HK-2 (cell line): ENCODE results near the gene ABHD3.
"Not testable (repeated sequence)": the region's sequence is repeated elsewhere in the genome, so short reads cannot be mapped to it uniquely, and the experiment has no call there.

ENCODE experiments used
- DNase-seq: peaks from one replicate; pipeline ENCODE4 v3.0.0-alpha.2; 2018; ENCODE audit not compliant: unreplicated experiment

The ABHD3 gene

DNA sequence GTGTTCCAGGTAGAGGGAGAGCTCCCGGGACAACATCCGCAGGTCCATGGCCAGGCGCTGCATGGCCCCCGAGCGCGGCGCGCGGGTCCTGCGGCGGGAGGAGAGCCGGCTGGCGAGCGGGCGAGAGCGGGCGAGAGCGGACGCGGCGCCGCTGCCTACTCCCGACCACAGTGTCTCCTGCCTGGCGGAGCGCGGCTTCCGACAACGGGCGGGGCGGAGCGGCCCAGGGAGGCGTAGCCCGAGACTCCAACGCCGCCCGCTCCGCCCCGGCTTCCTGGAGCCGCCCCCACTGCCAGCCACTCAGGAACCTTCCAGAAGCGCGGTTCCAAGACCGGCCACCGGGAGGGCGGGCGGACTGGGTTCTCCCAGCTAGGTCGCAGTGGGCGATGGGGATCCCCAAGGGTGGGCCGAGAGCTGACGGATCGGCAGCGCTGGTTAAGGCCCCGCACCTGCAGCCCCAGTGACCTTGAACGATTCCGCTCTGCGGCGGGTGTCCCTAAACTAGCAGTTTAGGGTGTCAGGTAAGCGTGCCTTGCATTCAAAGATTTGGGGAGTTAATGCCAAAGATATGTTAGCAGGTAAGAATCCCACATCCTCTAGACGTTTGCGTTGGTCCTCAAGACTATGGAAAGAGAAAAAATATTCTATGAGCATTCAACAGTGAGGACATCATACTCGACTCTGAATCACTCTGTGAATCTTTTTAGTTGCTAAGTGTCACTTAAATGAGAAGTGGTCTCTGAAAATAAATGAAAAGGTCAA, at the start of gene ABHD3:
Gene ABHD3, minus strand, starts transcription at position 172 of the 762 bp plus-strand sequence. Its CDS starts 109 bp downstream, at position 63.
- peak; percentile 84 for DNase-seq

- DNase-seq = no peak
These were observed 43.5 kb upstream of the ABHD3 start for GRCh38 chr18:21747764-21748693.

- no peak for DNase-seq
These were observed 42.7 kb upstream of the ABHD3 start for GRCh38 chr18:21747268-21747667.

- no peak for DNase-seq
These were observed 40.7 kb upstream of the ABHD3 start for GRCh38 chr18:21745231-21745630.

DNA sequence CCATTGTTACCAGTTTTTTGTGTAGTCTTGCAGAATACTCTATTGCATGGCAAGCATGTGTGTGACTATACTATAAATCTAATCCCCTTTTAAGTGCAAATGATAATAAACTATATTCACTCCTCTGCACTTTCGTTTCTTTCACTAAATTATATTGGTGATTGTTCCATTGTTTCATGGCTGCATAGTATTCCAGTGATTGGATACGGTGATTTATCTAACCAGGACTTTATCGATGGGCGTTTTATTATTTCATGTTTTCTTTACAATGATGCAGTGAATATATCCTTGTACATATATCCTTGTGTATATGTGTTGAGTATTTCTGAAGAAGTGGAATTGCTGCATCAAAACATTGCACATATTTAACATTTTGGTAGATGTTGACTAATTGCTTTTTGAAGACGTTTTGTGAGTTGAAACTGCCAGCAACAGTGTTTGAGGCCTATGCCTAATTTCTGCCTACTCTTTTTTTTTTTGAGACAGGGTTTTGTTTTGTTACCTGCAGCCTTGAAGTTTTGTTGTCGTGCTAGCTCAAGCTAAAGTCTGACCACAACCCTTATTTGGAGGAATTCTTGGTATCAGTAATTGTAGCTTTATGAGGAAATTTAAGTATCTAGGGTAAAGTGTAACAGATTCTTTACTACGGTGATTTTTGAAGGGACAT, 38.7 kb upstream of the ABHD3 start:
- no peak for DNase-seq

DNA sequence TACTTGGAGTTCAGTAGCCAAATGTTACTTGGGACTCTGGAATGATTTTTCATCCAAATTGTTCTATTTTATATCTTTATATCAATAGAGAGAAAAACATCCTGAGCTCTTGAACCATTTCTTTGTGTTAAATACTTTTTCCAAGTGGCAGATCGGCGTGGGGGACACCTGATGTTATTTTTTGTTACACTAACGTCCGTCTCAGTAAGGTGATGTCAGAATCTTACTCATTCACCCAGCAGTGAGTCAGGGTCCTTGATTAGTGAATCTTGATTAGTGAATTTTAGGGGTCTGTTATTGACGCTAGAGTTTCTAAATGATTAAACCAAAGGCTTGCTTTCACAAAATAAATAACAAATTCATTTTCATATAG, 37.7 kb upstream of the ABHD3 start:
- DNase-seq = no peak

- DNase-seq = peak; percentile 23
These were observed 37.2 kb upstream of the ABHD3 start for GRCh38 chr18:21741562-21742314.

DNA sequence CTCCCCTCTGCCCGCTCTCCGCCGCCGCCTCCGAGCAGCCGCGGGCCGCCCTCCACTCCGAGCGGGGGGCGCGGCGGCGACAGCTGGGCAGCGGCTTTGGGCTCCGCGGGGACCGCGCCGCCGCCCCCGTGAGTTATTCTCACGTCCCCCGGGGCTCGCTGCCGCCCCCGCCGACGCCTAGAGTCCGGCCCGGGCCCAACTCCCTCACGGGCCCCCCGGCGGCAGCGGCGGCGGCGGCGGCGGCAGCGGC, 36.7 kb upstream of the ABHD3 start:
- no peak for DNase-seq

DNA sequence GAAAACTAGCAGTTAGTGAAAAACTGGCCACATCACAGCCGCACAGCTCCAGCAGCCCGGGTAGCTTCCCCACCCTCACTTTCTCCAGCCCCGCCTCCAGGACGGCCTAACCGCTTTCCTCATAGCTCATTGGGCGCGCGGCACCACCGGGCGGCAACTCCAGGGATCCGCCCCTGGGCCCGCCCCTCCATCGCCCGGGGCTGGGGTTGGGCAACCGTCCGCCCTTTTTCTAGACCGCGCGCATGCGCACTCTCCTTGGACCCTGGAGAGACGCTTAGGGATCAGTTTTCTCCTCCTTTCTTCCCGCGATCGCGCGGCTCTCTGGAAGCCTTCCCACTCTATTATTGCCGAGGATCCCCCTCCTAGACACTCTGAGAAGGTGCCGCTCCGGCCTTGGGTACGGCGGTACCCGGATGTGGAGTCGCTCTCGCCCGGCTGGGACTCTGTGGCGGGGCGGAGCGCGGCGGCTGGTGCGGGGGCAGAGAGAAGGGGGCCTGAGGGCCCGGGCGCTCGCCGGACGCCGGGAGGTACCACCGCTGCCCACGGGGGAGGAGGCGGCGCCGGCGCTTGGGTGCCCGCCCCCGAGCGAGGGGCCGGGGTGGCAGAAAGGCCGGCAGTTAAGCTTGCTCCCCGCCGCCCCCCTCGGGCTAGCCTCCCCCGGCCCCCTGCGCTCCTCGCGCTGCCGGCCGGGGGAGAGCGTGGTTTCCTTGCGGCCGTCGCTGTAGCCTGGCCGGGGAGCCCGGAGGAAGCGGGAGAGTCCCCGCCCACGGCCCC, 36.2 kb upstream of the ABHD3 start, which contains the start of gene MIB1:
Gene MIB1, plus strand, starts transcription at position 255 of the 774 bp plus-strand sequence. CDS start 792 bp downstream, outside the sequence.
- peak; percentile 95 for DNase-seq

- DNase-seq = no peak
These were observed 35.3 kb upstream of the ABHD3 start for GRCh38 chr18:21739604-21740537.

DNA sequence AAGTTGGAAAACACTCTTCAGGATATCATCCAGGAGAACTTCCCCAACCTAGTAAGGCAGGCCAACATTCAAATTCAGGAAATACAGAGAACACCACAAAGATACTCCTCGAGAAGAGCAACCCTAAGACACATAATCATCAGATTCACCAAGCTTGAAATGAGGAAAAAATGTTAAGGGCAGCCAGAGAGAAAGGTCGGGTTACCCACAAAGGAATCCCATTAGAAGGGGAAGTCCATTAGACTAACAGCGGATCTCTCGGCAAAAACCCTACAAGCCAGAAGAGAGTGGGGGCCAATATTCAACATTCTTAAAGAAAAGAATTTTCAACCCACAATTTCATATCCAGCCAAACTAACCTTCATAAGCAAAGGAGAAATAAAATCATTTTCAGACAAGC, 32.4 kb upstream of the ABHD3 start:
- not testable (repeated sequence) for DNase-seq

- DNase-seq = no peak
These were observed 31.0 kb upstream of the ABHD3 start for GRCh38 chr18:21735452-21736015.

GRCh38 chr18:21733011-21733410, 28.4 kb upstream of the ABHD3 start:
- DNase-seq = no peak

DNA sequence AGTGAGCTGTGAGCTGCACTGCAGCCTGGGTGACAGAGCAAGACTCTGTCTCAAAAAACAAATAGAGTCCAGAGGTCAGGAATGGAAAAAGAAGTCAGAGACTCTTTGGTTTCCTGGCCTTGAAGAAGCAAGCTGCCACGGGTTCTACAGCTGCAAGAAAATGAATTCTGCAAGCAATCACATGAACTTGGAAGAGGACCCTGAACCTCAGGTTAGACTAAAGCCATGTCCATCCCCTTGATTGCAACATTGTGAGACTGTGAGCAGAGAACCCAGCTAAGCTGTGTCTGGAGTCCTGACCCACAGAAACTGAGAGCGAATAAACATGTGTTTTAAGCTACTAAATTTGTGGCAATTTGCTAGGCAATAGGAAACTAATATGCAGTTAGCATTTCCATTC, 23.1 kb upstream of the ABHD3 start:
- no peak for DNase-seq

DNA sequence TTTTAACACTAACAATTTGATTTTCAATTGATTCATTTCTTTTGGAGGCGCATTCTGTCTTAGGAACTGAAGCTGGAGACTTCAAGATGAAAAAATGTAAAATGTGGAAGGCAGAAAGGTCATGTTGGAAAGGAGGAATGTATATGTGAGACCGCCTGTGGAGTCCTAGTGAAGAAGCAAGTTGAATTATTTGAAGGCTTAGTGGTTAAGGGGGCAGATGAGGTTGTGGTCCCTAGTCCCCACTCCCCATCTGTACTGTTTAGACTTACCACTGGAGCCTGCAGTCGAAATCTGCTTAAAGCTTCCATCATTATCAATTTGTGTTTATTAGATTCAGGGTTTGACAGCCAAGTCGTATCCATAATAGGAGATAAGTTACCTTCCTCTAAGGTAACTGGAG, 20.6 kb upstream of the ABHD3 start:
- DNase-seq = no peak

DNA sequence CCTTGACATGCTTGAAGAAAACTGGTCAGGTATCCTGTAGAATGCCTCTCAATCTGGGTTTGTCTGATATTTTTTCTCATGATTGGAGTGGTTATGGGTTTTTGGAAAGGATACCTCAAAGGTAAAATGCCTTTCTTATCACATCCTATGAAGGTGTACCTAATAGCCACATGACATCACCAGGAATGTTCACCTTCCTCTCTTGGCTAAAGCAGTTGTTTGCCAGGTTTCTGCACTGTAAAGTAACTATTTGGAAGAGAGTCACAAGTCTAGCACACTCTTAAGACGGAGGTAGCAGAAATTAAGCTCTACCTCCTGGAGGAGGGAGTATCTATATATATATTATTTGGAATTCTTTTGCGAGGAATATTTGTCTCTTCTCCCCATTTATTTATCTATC, 18.1 kb upstream of the ABHD3 start:
- no peak for DNase-seq

DNA sequence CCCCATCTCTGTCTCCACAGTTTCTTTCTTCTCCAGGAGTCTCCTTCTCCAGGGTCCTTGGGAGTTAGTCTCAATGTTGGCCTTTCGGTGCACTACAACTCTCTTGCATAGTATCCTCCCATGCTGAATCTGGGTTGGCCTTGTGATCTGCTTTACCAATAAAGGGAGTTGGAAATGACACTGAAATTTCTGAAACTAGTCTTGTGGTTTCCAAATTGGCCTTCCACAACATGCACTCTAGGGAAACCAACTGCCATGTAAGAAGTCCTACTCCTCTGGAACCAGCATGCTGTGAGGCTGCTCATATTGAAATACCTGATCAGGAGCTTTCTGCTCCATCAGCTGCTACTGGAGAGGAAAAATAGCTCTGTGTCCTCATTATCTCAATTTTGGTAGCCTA, 9.9 kb upstream of the ABHD3 start:
- DNase-seq = no peak

DNA sequence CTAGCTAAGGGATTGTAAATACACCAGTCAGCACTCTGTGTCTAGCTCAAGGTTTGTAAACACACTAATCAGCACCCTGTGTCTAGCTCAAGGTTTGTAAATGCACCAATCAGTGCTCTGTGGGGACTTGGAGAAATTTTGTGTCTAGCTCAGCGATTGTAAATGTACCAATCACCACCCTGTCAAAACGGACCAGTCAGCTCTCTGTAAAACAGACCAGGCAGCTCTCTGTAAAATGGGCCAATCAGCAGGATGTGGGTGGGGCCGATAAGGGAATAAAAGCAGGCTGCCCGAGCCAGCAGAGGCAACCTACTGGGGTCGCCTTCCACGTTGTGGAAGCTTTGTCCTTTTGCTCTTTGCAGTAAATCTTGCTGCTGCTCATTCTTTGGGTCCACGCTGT, 2.6 kb upstream of the ABHD3 start:
- DNase-seq = not testable (repeated sequence)

GRCh38 chr18:21706386-21706865, 1.9 kb upstream of the ABHD3 start:
- DNase-seq = no peak
